Measurements from ENCODE around the gene GAB1.

GAB1 gene

GRCh38 chr4:143359644-143360193 lies 23.0 kb downstream of the GAB1 start:
- no peak for FAIRE-seq

DNA sequence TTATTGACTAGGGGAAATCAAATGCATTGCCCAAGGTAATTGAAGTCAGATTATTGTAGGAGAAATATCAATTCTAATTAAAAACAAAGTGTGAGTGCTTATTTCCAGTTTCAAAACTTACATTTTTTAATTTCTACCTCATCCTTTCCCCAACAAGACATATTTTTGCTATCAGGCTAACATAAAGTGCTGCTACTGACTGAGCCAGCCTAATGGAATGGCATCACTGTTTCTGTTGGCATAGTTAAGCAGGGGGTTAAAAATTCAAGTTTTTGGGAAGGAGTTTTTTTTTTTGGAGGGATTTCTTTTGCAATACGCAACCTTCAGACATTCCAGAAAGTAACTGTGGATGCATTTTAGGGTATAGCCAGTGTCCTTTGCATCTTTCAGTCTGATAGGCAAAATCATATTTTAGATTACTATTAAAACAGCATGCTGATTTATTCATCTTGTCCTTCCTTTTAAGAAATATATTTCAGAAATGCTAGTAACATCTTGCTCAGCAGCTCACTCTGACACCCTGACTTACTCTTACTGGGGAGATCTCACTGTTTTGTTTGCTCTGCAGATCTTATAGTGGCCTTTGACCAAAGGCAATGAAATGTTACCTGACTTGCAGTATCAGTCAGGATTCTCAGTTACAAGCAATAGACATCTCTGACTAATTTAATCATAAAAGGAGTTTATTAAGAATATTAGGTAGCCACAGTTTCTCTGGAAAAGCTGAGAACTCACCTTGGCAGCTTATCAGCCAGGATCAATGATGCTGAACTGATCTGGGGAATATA lies 24.4 kb downstream of the GAB1 start:
- no peak for FAIRE-seq

GRCh38 chr4:143362349-143363046 lies 25.8 kb downstream of the GAB1 start:
- FAIRE-seq: no peak

- FAIRE-seq: no peak
Observed at GRCh38 chr4:143363332-143363731, 26.7 kb downstream of the GAB1 start.

GRCh38 chr4:143364063-143364462 lies 27.4 kb downstream of the GAB1 start:
- FAIRE-seq: no peak

- no peak for FAIRE-seq
Observed at GRCh38 chr4:143367863-143368262, 31.2 kb downstream of the GAB1 start.

GRCh38 chr4:143369552-143369951 lies 32.9 kb downstream of the GAB1 start:
- FAIRE-seq: no peak

- no peak for FAIRE-seq
Observed at GRCh38 chr4:143372093-143372915, 35.6 kb downstream of the GAB1 start.

DNA sequence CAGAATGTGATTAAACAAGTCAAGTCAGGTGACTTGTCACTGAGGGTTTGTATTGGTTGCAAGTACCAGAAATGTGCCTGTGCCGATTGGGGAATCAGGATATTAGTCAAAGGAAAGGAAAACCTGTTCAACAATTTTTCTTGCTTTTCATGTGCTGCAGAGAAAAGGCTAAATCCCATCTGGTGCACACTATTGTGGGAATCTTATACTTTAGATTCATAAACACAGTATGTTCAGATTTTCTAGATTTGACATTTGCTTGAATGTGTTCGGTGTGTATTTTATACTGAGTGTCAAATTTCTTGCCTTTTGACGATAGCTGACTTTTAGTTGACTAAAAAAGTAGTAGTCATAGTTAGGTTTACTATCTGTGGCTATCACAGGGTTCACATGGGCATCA lies 37.6 kb downstream of the GAB1 start:
- FAIRE-seq: no peak

- FAIRE-seq: no peak
Observed at GRCh38 chr4:143374771-143375170, 38.1 kb downstream of the GAB1 start.

DNA sequence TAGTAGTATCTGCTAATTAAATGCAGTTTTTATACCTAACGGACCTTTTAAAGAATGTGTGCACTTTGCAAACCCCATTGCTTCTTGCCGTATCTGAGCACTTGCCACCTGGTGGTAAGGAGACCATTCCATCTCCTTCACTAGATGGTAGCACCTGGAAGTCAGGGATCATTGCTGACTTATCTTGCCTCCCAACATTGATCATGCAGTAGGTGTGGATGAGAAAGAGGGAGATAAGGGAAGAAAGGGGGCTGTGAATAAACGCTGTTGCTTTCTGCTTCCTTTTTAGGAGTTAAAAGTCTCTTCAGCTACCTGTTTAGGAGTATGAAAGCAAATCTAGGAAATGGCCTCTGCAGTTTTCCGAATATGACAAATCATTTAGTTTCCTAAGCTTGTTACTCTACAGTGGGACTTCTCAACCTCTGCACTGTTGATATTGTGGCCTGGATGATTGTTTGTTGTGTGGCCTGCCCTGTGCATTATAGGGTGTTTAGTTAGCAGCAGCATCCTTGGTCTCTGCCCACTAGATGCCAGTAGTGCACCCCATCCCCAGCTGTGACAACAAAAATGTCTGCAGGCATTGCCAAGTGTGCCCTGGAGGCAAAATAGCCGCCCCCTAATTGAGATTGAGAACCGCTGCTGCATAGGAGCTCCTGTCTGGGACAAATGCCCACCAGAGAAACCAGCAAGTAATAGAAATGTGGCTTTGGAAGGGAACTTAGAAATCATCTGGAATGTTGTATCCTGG lies 38.8 kb downstream of the GAB1 start:
- no peak for FAIRE-seq

- no peak for FAIRE-seq
Observed at GRCh38 chr4:143377611-143378099, 41.0 kb downstream of the GAB1 start.

- no peak for FAIRE-seq
Observed at GRCh38 chr4:143380629-143381028, 44.0 kb downstream of the GAB1 start.

GRCh38 chr4:143381189-143382118 lies 44.8 kb downstream of the GAB1 start:
- FAIRE-seq: no peak

GRCh38 chr4:143382596-143382995 lies 45.9 kb downstream of the GAB1 start:
- FAIRE-seq: no peak

DNA sequence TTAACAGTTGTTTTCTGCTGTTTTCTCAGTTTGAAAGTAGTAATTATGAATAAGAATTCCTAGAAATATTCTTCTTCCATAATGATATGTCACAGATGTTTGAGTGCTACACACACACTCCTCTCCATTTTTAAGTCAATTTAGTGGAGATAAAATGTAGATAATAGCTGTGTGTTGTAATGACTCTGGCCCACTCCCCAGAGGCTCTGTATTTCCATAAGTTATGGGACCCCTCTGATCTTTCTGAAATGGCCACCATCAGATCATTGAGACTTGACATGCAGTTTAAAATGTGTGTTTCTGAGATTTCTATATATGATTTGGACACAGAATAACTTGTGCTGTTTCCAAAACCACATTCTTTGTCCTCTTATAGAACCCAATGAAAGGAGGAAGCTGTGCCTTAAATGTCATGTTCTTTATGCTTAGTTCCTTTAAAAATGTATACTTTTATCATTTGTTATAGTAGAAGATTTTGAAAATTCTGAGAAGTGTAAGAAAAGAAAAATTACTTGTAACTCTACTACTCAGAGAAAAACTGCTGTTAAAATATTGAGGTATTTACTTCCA lies 46.4 kb downstream of the GAB1 start:
- no peak for FAIRE-seq

DNA sequence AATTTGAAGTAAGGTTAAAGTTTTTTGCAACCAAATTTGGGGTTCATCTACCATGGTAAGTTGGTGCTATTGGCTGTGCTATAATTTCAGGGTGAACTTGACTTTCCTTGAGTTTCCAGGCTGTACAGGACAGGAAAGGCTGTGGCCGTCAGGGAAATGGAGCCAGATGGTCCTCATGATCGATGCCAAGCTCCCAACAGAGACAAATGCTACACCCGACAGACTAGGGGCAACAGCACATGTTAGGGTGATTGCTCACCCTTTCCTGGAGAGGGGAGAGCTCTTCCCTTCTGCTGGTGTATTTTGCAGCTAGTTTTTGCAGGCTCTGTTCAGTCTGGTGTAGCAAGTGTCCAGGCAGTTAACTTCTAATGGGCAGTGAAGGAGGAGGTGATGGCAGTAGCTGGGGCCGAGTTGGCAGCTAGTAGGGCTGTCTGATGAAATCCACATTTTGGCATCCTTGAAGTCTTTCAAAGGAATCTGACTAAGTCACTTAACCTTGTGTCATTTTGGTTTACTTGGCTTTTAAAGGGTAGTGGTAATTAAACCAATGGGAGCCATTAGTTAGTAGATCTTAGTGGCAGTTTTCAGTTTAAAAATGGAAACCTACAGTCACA lies 47.8 kb downstream of the GAB1 start:
- FAIRE-seq: no peak

DNA sequence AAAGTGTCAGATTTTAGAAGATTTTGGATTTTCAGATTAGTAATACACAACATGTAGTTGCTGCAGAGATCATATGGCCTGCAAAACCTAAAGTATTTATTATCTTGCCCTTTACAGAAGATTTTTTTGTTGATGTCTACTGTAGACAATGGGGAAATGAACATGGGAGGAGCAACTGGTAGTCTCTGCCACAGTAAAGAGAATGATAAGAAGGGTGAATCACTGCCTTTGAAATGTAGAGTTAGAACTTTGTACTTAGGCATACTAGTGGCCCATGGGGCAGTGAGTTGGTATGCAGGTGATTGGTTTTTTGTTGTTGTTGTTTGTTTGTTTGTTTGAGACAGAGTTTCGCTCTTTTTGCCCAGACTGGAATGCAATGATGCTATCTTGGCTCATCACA lies 50.1 kb downstream of the GAB1 start:
- no peak for FAIRE-seq

DNA sequence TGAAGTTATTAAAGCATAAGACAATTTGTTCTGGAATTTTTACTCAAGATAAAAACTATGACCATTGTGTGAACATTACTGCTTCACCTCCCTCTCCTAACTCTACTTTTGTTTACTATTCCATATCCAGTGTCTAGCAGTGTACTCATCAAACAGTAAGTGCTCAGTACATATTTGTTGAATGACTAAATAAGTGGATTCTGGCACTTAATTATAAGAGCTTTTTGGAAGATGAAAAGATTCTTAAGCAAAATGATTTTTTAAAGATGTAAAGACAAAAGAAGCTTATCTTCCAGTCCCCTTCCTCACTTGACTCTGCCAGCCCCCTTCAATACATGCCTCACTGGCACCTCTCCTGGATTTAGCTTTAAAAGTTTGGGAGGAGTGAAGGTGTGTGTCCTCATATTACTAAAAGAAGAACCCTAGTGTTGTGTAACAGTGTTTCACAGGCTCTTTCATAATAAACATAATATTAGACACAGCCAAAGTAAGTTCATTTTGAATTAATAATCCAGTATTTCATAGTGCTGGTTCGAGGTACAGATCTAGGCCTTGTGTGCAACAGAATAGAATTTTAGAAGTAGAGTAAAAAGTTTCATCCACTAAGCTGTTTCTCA lies 53.0 kb downstream of the GAB1 start:
- FAIRE-seq: no peak

- no peak for FAIRE-seq
Observed at GRCh38 chr4:143390764-143391163, 54.1 kb downstream of the GAB1 start.
